GM18907 (cell line): Measurements from ENCODE around the gene SMU1.

ENCODE experiments used
- ATAC-seq: cut with Tn5 transposase; IDR thresholded peaks from one replicate; pipeline ENCODE4 v1.9.1; 2021; ENCODE audit warnings: mild to moderate bottlenecking, moderate library complexity; ENCODE audit not compliant: unreplicated experiment

Gene SMU1

GRCh38 chr9:33048054-33048465 is 28.4 kb downstream of the SMU1 start:
- ATAC-seq, result no peak

- no peak for ATAC-seq
These were observed 30.4 kb downstream of the SMU1 start for GRCh38 chr9:33046061-33046460.

GRCh38 chr9:33044677-33045282 is 31.7 kb downstream of the SMU1 start:
- no peak for ATAC-seq

- peak; percentile 87 for ATAC-seq
These were observed 32.3 kb downstream of the SMU1 start for GRCh38 chr9:33044162-33044673.

GRCh38 chr9:33043671-33044070 is 32.8 kb downstream of the SMU1 start:
- no peak for ATAC-seq

- ATAC-seq, result no peak
These were observed 34.0 kb downstream of the SMU1 start for GRCh38 chr9:33042473-33042872.

- ATAC-seq, result no peak
These were observed 34.9 kb downstream of the SMU1 start for GRCh38 chr9:33041432-33042188.

- ATAC-seq, result no peak
These were observed 35.6 kb downstream of the SMU1 start for GRCh38 chr9:33040792-33041431.

- no peak for ATAC-seq
These were observed 43.6 kb downstream of the SMU1 start for GRCh38 chr9:33032865-33033264.

- ATAC-seq, result no peak
These were observed 44.2 kb downstream of the SMU1 start for GRCh38 chr9:33032292-33032691.

- no peak for ATAC-seq
These were observed 46.2 kb downstream of the SMU1 start for GRCh38 chr9:33030285-33030684.

GRCh38 chr9:33029231-33029786 is 47.2 kb downstream of the SMU1 start:
- no peak for ATAC-seq

GRCh38 chr9:33025572-33026342 is 50.7 kb downstream of the SMU1 start:
- peak; percentile 52 for ATAC-seq

GRCh38 chr9:33024966-33025571 is 51.4 kb downstream of the SMU1 start, which contains the start of gene DNAJA1:
Gene DNAJA1 (plus strand): TSS chr9:33025273. CDS start chr9:33026485, 1,212 bp downstream.
- peak; percentile 95 for ATAC-seq

- ATAC-seq, result peak; percentile 0
These were observed 52.1 kb downstream of the SMU1 start for GRCh38 chr9:33024126-33024965.

- no peak for ATAC-seq
These were observed 52.8 kb downstream of the SMU1 start for GRCh38 chr9:33023661-33024060.

GRCh38 chr9:33022755-33023154 is 53.7 kb downstream of the SMU1 start:
- no peak for ATAC-seq

GRCh38 chr9:33022303-33022702 is 54.2 kb downstream of the SMU1 start:
- no peak for ATAC-seq

- ATAC-seq, result no peak
These were observed 56.7 kb downstream of the SMU1 start for GRCh38 chr9:33019797-33020196.
